GM23248 (cell line): Measurements from ENCODE around the gene RPL14.
"Not testable (repeated sequence)": the region's sequence is repeated elsewhere in the genome, so short reads cannot be mapped to it uniquely, and the experiment has no call there.

ENCODE experiments used
- EZH2 ChIP-seq: fragments of 200-600 bp; sonication (generic); IDR thresholded peaks from 2 replicates; pipeline ENCODE4 v1.6.1; 2018; ENCODE audit warnings: antibody characterized with exemption, mild to moderate bottlenecking; ENCODE audit not compliant: insufficient read depth, poor library complexity, severe bottlenecking
- EZH2phosphoT487 ChIP-seq: fragments of 200-600 bp; sonication (generic); IDR thresholded peaks from 2 replicates; pipeline ENCODE4 v1.6.1; 2018; ENCODE audit warnings: antibody characterized with exemption, moderate library complexity, mild to moderate bottlenecking, low read depth; ENCODE audit not compliant: insufficient read depth

- TF ChIP-seq EZH2, EZH2phosphoT487: not testable (repeated sequence)
These were observed 3.3 kb downstream of the RPL14 start for GRCh38 chr3:40460481-40460880.
